SKM-1 treated with dmso at 0.1 percent for 144 hours (cell line): ENCODE data around the gene OR52W1.

Source experiments
- DNase-seq: peaks from one replicate; lab custom pipeline; 2025; ENCODE audit not compliant: unreplicated experiment; lab: John Stamatoyannopoulos, UW

OR52W1 gene

GRCh38 chr11:6199174-6199810 lies at the start of gene OR52W1:
TSS of gene OR52W1 (plus strand) at chr11:6199224. CDS start at chr11:6199224, 0 bp downstream.
- DNase-seq: no peak

- no peak for DNase-seq
These were observed 47.9 kb upstream of the OR52W1 start for GRCh38 chr11:6151117-6151516.

- no peak for DNase-seq
These were observed 46.9 kb upstream of the OR52W1 start for GRCh38 chr11:6152126-6152525.

GRCh38 chr11:6156628-6157359 lies 42.2 kb upstream of the OR52W1 start:
- no peak for DNase-seq

- DNase-seq: no peak
These were observed 28.8 kb upstream of the OR52W1 start, which contains the start of gene OR52B2 for GRCh38 chr11:6170226-6170625. TSS of gene OR52B2 (minus strand) at chr11:6170326. CDS start at chr11:6170326, 0 bp downstream.

- no peak for DNase-seq
These were observed 23.6 kb upstream of the OR52W1 start for GRCh38 chr11:6175440-6175839.

- DNase-seq: peak; percentile 62
These were observed 7.3 kb upstream of the OR52W1 start for GRCh38 chr11:6191742-6192141.

- no peak for DNase-seq
These were observed 4.9 kb upstream of the OR52W1 start for GRCh38 chr11:6194065-6194581.

- DNase-seq: no peak
These were observed 2.6 kb upstream of the OR52W1 start for GRCh38 chr11:6196396-6196795.

GRCh38 chr11:6197466-6198200 lies 1.4 kb upstream of the OR52W1 start:
- DNase-seq: no peak

GRCh38 chr11:6200975-6201374 lies 2.0 kb downstream of the OR52W1 start:
- DNase-seq: peak; percentile 98

- peak; percentile 47 for DNase-seq
These were observed 2.5 kb downstream of the OR52W1 start for GRCh38 chr11:6201481-6201880.

- DNase-seq: no peak
These were observed 3.0 kb downstream of the OR52W1 start for GRCh38 chr11:6202041-6202440.

- DNase-seq: no peak
These were observed 4.3 kb downstream of the OR52W1 start for GRCh38 chr11:6203327-6203726.

- peak; percentile 77 for DNase-seq
These were observed 5.7 kb downstream of the OR52W1 start for GRCh38 chr11:6204706-6205105.

GRCh38 chr11:6205366-6205765 lies 6.3 kb downstream of the OR52W1 start, which contains the start of gene C11orf42:
TSS of gene C11orf42 (plus strand) at chr11:6205557. CDS start at chr11:6205616, 59 bp downstream.
- no peak for DNase-seq

GRCh38 chr11:6206456-6207180 lies 7.6 kb downstream of the OR52W1 start:
- DNase-seq: no peak

- DNase-seq: no peak
These were observed 10.8 kb downstream of the OR52W1 start for GRCh38 chr11:6209801-6210200.

- no peak for DNase-seq
These were observed 11.4 kb downstream of the OR52W1 start for GRCh38 chr11:6210274-6210955.

- no peak for DNase-seq
These were observed 15.5 kb downstream of the OR52W1 start for GRCh38 chr11:6214530-6214929.
